Neural cell (in vitro differentiated cells): Measurements from ENCODE around the gene PKHD1. TPM values are rescaled to one million over a fixed set of nuclear protein-coding genes. Genes with fewer than 3 reads are reported as not detected.

Source experiments
- H2AFZ ChIP-seq: fragments of 200-600, 300-800 bp; sonication (generic), shearing (Covaris generic); 2 replicates; pipeline ENCODE4 v1.6.0; 2014; ENCODE audit warnings: low read depth, mild to moderate bottlenecking, antibody characterized with exemption, low read length, moderate library complexity
- H3F3A ChIP-seq: fragments of 200-600 bp; shearing (Covaris generic); 2 replicates; pipeline ENCODE4 v1.6.1; 2016; ENCODE audit warnings: mild to moderate bottlenecking, moderate library complexity, mixed read lengths, antibody characterized with exemption, low read length; ENCODE audit not compliant: insufficient read depth, poor library complexity, severe bottlenecking
- H3K27ac ChIP-seq: fragments of 200-600, 300-800 bp; sonication (generic), shearing (Covaris generic); 2 replicates; pipeline ENCODE4 v1.5.1; 2014; ENCODE audit warnings: mild to moderate bottlenecking, low read length, moderate library complexity
- H3K27me3 ChIP-seq: fragments of 300-800, 200-600 bp; sonication (generic), shearing (Covaris generic); 2 replicates; pipeline ENCODE4 v1.6.0; 2014; ENCODE audit warnings: mild to moderate bottlenecking, low read depth, low read length, moderate library complexity; ENCODE audit not compliant: insufficient read depth
- H3K36me3 ChIP-seq: fragments of 300-800, 200-600 bp; sonication (generic), shearing (Covaris generic); 2 replicates; pipeline ENCODE4 v1.5.1; 2014; ENCODE audit warnings: mild to moderate bottlenecking, antibody characterized with exemption, low read length, moderate library complexity; ENCODE audit not compliant: insufficient read depth
- H3K4me2 ChIP-seq: fragments of 300-800, 200-600 bp; sonication (generic), shearing (Covaris generic); 2 replicates; pipeline ENCODE4 v1.6.0; 2014; ENCODE audit warnings: mild to moderate bottlenecking, low read length
- H3K4me3 ChIP-seq: fragments of 300-800, 200-600 bp; sonication (generic), shearing (Covaris generic); 2 replicates; pipeline ENCODE4 v1.5.1; 2014; ENCODE audit warnings: mild to moderate bottlenecking, low read length, moderate library complexity
- H3K79me2 ChIP-seq: fragments of 200-600 bp; shearing (Covaris generic); replicated peaks from 2 replicates; pipeline ENCODE4 v1.6.0; 2014; ENCODE audit warnings: mild to moderate bottlenecking, low read length, moderate library complexity; ENCODE audit not compliant: insufficient read depth
- H3K9ac ChIP-seq: fragments of 300-800, 200-600 bp; sonication (generic), shearing (Covaris generic); 2 replicates; pipeline ENCODE4 v1.6.1; 2016; ENCODE audit warnings: mild to moderate bottlenecking, low read length, mixed read lengths
- H3K9me2 ChIP-seq: fragments of 200-600 bp; shearing (Covaris generic); 2 replicates; pipeline ENCODE4 v1.6.1; 2016; ENCODE audit warnings: mild to moderate bottlenecking, low read length, mixed read lengths; ENCODE audit not compliant: insufficient read depth
- H3K9me3 ChIP-seq: fragments of 200-600, 300-800 bp; sonication (generic), shearing (Covaris generic); 2 replicates; pipeline ENCODE4 v1.6.1; 2016; ENCODE audit warnings: mild to moderate bottlenecking, mixed run types, low read length, moderate library complexity, mixed read lengths
- H4K20me1 ChIP-seq: fragments of 200-600 bp; shearing (Covaris generic); 2 replicates; pipeline ENCODE4 v1.6.1; 2016; ENCODE audit warnings: mild to moderate bottlenecking, mixed run types; ENCODE audit not compliant: insufficient read depth
- EP300 ChIP-seq: fragments of 450-650 bp; conservative IDR thresholded peaks from 2 replicates; pipeline ENCODE4 v1.6.1; 2014; ENCODE audit warnings: antibody characterized with exemption, mild to moderate bottlenecking, moderate library complexity; ENCODE audit not compliant: poor library complexity, severe bottlenecking
- EZH2 ChIP-seq: fragments of 200-600, 300-800 bp; shearing (Covaris generic), sonication (generic); IDR thresholded peaks from 2 replicates; pipeline ENCODE4 v1.6.1; 2014; ENCODE audit warnings: antibody characterized with exemption, low read length, borderline replicate concordance, mild to moderate bottlenecking; ENCODE audit not compliant: insufficient read depth, poor library complexity, severe bottlenecking
- MXI1 ChIP-seq: fragments of 450-650 bp; conservative IDR thresholded peaks from 2 replicates; pipeline ENCODE4 v1.6.1; 2014; ENCODE audit warnings: antibody characterized with exemption, mild to moderate bottlenecking; ENCODE audit not compliant: poor library complexity, severe bottlenecking
- POLR2AphosphoS5 ChIP-seq: IDR thresholded peaks from 2 replicates; pipeline ENCODE4 v1.6.1; 2012
- RAD21 ChIP-seq: fragments of 450-650 bp; conservative IDR thresholded peaks from 2 replicates; pipeline ENCODE4 v1.6.1; 2014; ENCODE audit warnings: antibody characterized with exemption, mild to moderate bottlenecking, moderate library complexity
- REST ChIP-seq: IDR thresholded peaks from 2 replicates; pipeline ENCODE4 v1.6.1; 2012; ENCODE audit warnings: borderline replicate concordance
- SMC3 ChIP-seq: fragments of 450-650 bp; conservative IDR thresholded peaks from 2 replicates; pipeline ENCODE4 v1.6.1; 2014; ENCODE audit warnings: antibody characterized with exemption, mild to moderate bottlenecking, moderate library complexity; ENCODE audit not compliant: poor library complexity
- TAF1 ChIP-seq: IDR thresholded peaks from 2 replicates; pipeline ENCODE4 v1.6.1; 2012; ENCODE audit warnings: low read depth
- polyA plus RNA-seq: library from polyadenylated mRNA; depleted of rRNA; stranded (reverse); fragments of >200 nt; gene quantifications from 2 replicates; pipeline ENCODE4 v1.2.3, GENCODE V29; 2014
- TF ChIP-seq, protein P1 (sequence below): fragments of 450-650 bp; IDR thresholded peaks from 2 replicates; pipeline ENCODE4 v1.5.1; 2014; ENCODE audit warnings: antibody characterized with exemption, mild to moderate bottlenecking, moderate library complexity; ENCODE audit not compliant: poor library complexity, severe bottlenecking

Gene PKHD1
- polyA plus RNA-seq, 1 donor from 2014 or later, result not detected

GRCh38 chr6:52045481-52045880 is 41.9 kb downstream of the PKHD1 start:
- Histone ChIP-seq H3K27ac (no peak overlapping the region), H3K9me2 (no peaks in the 10 kb centered on the region), H3K79me2 (no peaks in the 10 kb centered on the region), H4K20me1 (no peaks in the 10 kb centered on the region), H3K9ac (no peak overlapping the region), H3F3A (no peaks in the 10 kb centered on the region), H3K9me3 (no peaks in the 10 kb centered on the region), H3K27me3 (no peaks in the 10 kb centered on the region), H2AFZ (no peak overlapping the region), H3K4me3 (no peak overlapping the region), H3K4me2 (no peak overlapping the region), H3K36me3 (no peaks in the 10 kb centered on the region)
- TF ChIP-seq TAF1 (no peak), EZH2 (no peak), SMC3 (no peak), MXI1 (no peak), POLR2AphosphoS5 (no peak), EP300 (no peak), REST (no peak), RAD21 (no peak)
- TF ChIP-seq, protein P1, sequence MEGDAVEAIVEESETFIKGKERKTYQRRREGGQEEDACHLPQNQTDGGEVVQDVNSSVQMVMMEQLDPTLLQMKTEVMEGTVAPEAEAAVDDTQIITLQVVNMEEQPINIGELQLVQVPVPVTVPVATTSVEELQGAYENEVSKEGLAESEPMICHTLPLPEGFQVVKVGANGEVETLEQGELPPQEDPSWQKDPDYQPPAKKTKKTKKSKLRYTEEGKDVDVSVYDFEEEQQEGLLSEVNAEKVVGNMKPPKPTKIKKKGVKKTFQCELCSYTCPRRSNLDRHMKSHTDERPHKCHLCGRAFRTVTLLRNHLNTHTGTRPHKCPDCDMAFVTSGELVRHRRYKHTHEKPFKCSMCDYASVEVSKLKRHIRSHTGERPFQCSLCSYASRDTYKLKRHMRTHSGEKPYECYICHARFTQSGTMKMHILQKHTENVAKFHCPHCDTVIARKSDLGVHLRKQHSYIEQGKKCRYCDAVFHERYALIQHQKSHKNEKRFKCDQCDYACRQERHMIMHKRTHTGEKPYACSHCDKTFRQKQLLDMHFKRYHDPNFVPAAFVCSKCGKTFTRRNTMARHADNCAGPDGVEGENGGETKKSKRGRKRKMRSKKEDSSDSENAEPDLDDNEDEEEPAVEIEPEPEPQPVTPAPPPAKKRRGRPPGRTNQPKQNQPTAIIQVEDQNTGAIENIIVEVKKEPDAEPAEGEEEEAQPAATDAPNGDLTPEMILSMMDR, result no peak

DNA sequence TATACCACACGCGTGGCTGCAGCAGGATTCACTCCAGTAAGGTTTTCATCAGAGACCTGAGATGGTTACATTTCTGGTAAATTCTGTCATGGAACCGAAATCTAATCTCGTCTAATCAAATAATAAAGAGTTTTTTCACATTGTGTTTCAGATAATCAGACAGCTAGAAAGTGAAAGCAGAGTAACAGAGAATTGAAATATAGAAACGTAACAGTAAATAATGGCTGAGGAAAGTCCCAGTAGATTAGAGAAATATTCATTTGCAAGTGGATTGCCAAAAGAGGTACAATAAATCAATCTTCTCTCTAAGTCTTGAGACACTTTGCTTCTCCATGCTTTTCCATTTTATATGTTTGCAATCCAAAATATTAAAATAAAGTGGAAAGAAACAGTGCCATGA is 42.4 kb downstream of the PKHD1 start:
- Histone ChIP-seq H4K20me1 (no peaks in the 10 kb centered on the region), H3K9me2 (no peaks in the 10 kb centered on the region), H3K79me2 (no peaks in the 10 kb centered on the region), H3K9ac (no peak overlapping the region), H3K4me2 (no peak overlapping the region), H3K27me3 (no peaks in the 10 kb centered on the region), H2AFZ (no peak overlapping the region), H3K9me3 (no peaks in the 10 kb centered on the region), H3K27ac (no peak overlapping the region), H3K4me3 (no peak overlapping the region), H3F3A (no peaks in the 10 kb centered on the region), H3K36me3 (no peaks in the 10 kb centered on the region)
- TF ChIP-seq EZH2, result no peak
- TF ChIP-seq SMC3, result no peak
- TF ChIP-seq TAF1, result no peak
- TF ChIP-seq, protein P1, result no peak
- no peak for TF ChIP-seq REST
- TF ChIP-seq EP300, result no peak
- no peak for TF ChIP-seq MXI1
